ENCODE data around the gene SRRD. TPM values are rescaled to one million over a fixed set of nuclear protein-coding genes. Genes with fewer than 3 reads are reported as not detected.

SRRD gene
- total and polyA plus RNA-seq, 2 experiments from 2014 or later = 29.5 to 31.2 TPM

DNA sequence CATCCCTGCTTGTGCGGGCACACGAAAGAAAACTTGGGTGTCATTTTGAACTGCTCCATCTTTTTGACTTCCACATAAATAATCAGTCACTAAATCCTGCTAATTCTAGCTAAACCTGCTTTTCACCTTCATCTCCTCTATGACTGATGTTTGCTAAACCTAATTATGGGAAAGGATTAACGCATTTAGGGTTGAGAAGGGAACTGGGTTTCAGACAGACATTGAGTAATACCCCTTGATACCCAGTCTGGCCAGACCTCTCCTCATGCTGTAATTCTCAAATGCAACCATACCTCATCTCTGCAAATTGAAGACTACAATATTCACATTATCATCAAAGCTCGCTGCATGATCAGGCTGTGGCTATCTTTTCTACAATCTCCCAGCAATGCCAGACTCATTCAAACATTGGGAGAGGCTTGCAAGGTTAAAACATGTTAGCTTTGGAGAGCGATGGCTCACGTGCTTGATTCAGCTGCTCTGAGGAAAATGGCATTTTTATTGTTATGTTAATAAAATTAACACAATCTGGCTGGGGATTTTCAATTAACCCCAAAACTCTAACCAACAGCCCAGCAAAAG, 2.5 kb upstream of the SRRD start:
- Histone ChIP-seq H3K27me3 (no peaks in the 10 kb centered on the region), H3K79me2 (peaks cover 61% of the 10 kb centered on the region), H3K36me3 (replicated peaks; ENCODE audit: insufficient read depth, low read depth) (no peaks in the 10 kb centered on the region), H3K27ac (no peak overlapping the region), H3K9me2 (replicated peaks; ENCODE audit: insufficient read depth) (no peaks in the 10 kb centered on the region), H3K4me2 (peak overlapping the region; percentile 71), H2AFZ (no peak overlapping the region), H3K4me1 (ENCODE audit: insufficient read depth) (peaks cover 29% of the 10 kb centered on the region), H4K20me1 (ENCODE audit: insufficient read depth, poor library complexity, severe bottlenecking) (no peaks in the 10 kb centered on the region), H3K9me3 (ENCODE audit: low read depth) (no peaks in the 10 kb centered on the region), H3K4me3 (no peak overlapping the region)
- DNase-seq (ENCODE audit: low spot score) = no peak
- WGBS (ENCODE audit: low lambda C conversion rate, missing lambda C conversion rate) = 72% methylated on average over 6 of the region's 6 CpGs
- no peak for TF ChIP-seq EZH2phosphoT487 (IDR thresholded peaks at IDR 0.05; ENCODE audit: low read depth, severe bottlenecking, unreplicated experiment)
- no peak for TF ChIP-seq CTCF (IDR thresholded peaks at IDR 0.05; ENCODE audit: poor library complexity)
- no peak for TF ChIP-seq EZH2 (IDR thresholded peaks at IDR 0.05; ENCODE audit: borderline replicate concordance)

GRCh38 chr22:26481694-26482093, 2.0 kb upstream of the SRRD start:
- Histone ChIP-seq H3K27me3 (no peaks in the 10 kb centered on the region), H3K9me3 (ENCODE audit: low read depth) (no peaks in the 10 kb centered on the region), H3K79me2 (peaks cover 66% of the 10 kb centered on the region), H3K4me3 (no peak overlapping the region), H3K4me2 (peak overlapping the region; percentile 71), H4K20me1 (ENCODE audit: insufficient read depth, poor library complexity, severe bottlenecking) (no peaks in the 10 kb centered on the region), H2AFZ (no peak overlapping the region), H3K4me1 (ENCODE audit: insufficient read depth) (peaks cover 29% of the 10 kb centered on the region), H3K36me3 (replicated peaks; ENCODE audit: insufficient read depth, low read depth) (no peaks in the 10 kb centered on the region), H3K27ac (no peak overlapping the region), H3K9me2 (replicated peaks; ENCODE audit: insufficient read depth) (no peaks in the 10 kb centered on the region)
- TF ChIP-seq EZH2 (IDR thresholded peaks at IDR 0.05; ENCODE audit: borderline replicate concordance) (no peak), CTCF (IDR thresholded peaks at IDR 0.05; ENCODE audit: poor library complexity) (no peak), EZH2phosphoT487 (IDR thresholded peaks at IDR 0.05; ENCODE audit: low read depth, severe bottlenecking, unreplicated experiment) (no peak)
- 94% methylated on average over 4 of the region's 4 CpGs for WGBS (ENCODE audit: low lambda C conversion rate, missing lambda C conversion rate)
- no peak for DNase-seq (ENCODE audit: low spot score)

- WGBS (ENCODE audit: low lambda C conversion rate, missing lambda C conversion rate) = 74% methylated on average over 5 of the region's 5 CpGs
- H3K9me2 ChIP-seq (replicated peaks; ENCODE audit: insufficient read depth) = no peaks in the 10 kb centered on the region
- TF ChIP-seq EZH2 (IDR thresholded peaks at IDR 0.05; ENCODE audit: borderline replicate concordance) (no peak), EZH2phosphoT487 (IDR thresholded peaks at IDR 0.05; ENCODE audit: low read depth, severe bottlenecking, unreplicated experiment) (no peak), CTCF (IDR thresholded peaks at IDR 0.05; ENCODE audit: poor library complexity) (no peak)
- DNase-seq (ENCODE audit: low spot score) = no peak
- H3K4me2 ChIP-seq = peak overlapping the region; percentile 79
- no peaks in the 10 kb centered on the region for H3K27me3 ChIP-seq
- peaks cover 65% of the 10 kb centered on the region for H3K79me2 ChIP-seq
- no peak overlapping the region for H2AFZ ChIP-seq
- peaks cover 29% of the 10 kb centered on the region for H3K4me1 ChIP-seq (ENCODE audit: insufficient read depth)
- no peak overlapping the region for H3K4me3 ChIP-seq
- no peaks in the 10 kb centered on the region for H4K20me1 ChIP-seq (ENCODE audit: insufficient read depth, poor library complexity, severe bottlenecking)
- H3K9me3 ChIP-seq (ENCODE audit: low read depth) = no peaks in the 10 kb centered on the region
- no peak overlapping the region for H3K27ac ChIP-seq
- no peaks in the 10 kb centered on the region for H3K36me3 ChIP-seq (replicated peaks; ENCODE audit: insufficient read depth, low read depth)
These were observed 1.5 kb upstream of the SRRD start for GRCh38 chr22:26482161-26482560.
